Keratinocyte (primary cell): ENCODE results near the gene GPC5. TPM values are rescaled to one million over a fixed set of nuclear protein-coding genes. Genes with fewer than 3 reads are reported as not detected.

Experiments
- DNase-seq: peaks from one replicate; pipeline ENCODE4 v3.0.0-alpha.2; 2011; ENCODE audit warnings: low read depth, missing footprints, low spot score
- FAIRE-seq: peaks from 2 replicates; lab custom pipeline; 2011; peaks lifted over from hg19 to GRCh38; lab: Jason Lieb, UNC
- H2AFZ ChIP-seq: 2 replicates; pipeline ENCODE4 v1.6.0; 2012; ENCODE audit warnings: low read length, control low read depth, inconsistent platforms; ENCODE audit not compliant: control insufficient read depth
- H3K27ac ChIP-seq: 2 replicates; pipeline ENCODE4 v1.5.1; 2011; ENCODE audit warnings: low read length; ENCODE audit not compliant: control insufficient read depth, insufficient read depth
- H3K27me3 ChIP-seq: 3 replicates; pipeline ENCODE4 v1.6.0; 2011; ENCODE audit warnings: low read length; ENCODE audit not compliant: control insufficient read depth, insufficient read depth; ENCODE audit errors: extremely low read depth
- H3K36me3 ChIP-seq, 2 experiments: 2 replicates in 1 of 2; 3 replicates in 1 of 2; pipeline ENCODE4 v1.5.1; 2011; ENCODE audit warnings: low read length in 2 of 2, mild to moderate bottlenecking in 1 of 2; ENCODE audit not compliant: control insufficient read depth in 2 of 2, insufficient read depth in 2 of 2; ENCODE audit errors: extremely low read depth in 1 of 2
- H3K4me1 ChIP-seq: 3 replicates; pipeline ENCODE4 v1.5.1; 2011; ENCODE audit warnings: low read length; ENCODE audit not compliant: control insufficient read depth, insufficient read depth; ENCODE audit errors: extremely low read depth
- H3K4me2 ChIP-seq: 3 replicates; pipeline ENCODE4 v1.6.0; 2011; ENCODE audit warnings: low read depth, low read length; ENCODE audit not compliant: control insufficient read depth, insufficient read depth; ENCODE audit errors: extremely low read depth
- H3K4me3 ChIP-seq, 3 experiments: fragments of 200-600 bp in 1 of 3; sonication (generic) in 1 of 3; 2 replicates in 2 of 3; 3 replicates in 1 of 3; pipeline ENCODE4 v1.5.1; 2011 to 2016; ENCODE audit warnings: low read length in 3 of 3, mild to moderate bottlenecking in 3 of 3, control low read depth in 2 of 3, inconsistent platforms in 1 of 3, low read depth in 1 of 3, mixed read lengths in 1 of 3, mixed run types in 1 of 3, moderate library complexity in 1 of 3; ENCODE audit not compliant: control insufficient read depth in 2 of 3, insufficient read depth in 2 of 3; ENCODE audit errors: extremely low read depth in 1 of 3
- H3K79me2 ChIP-seq: 2 replicates; pipeline ENCODE4 v1.6.0; 2012; ENCODE audit warnings: low read length; ENCODE audit not compliant: control insufficient read depth, insufficient read depth
- H3K9ac ChIP-seq: 3 replicates; pipeline ENCODE4 v1.6.0; 2011; ENCODE audit warnings: low read length; ENCODE audit not compliant: control insufficient read depth, insufficient read depth; ENCODE audit errors: extremely low read depth
- H3K9me1 ChIP-seq: 3 replicates; pipeline ENCODE4 v1.6.0; 2011; ENCODE audit warnings: low read length; ENCODE audit not compliant: control insufficient read depth, insufficient read depth; ENCODE audit errors: extremely low read depth
- H3K9me3 ChIP-seq: 2 replicates; pipeline ENCODE4 v1.5.1; 2012; ENCODE audit warnings: low read depth, low read length; ENCODE audit not compliant: control insufficient read depth
- H4K20me1 ChIP-seq: 3 replicates; pipeline ENCODE4 v1.6.0; 2011; ENCODE audit warnings: low read length; ENCODE audit not compliant: control insufficient read depth, insufficient read depth; ENCODE audit errors: extremely low read depth
- EZH2 ChIP-seq: IDR thresholded peaks from one replicate; pipeline ENCODE4 v1.6.1; 2012; ENCODE audit warnings: inconsistent platforms, mild to moderate bottlenecking, low read length, moderate library complexity
- dilution Hi-C: fragments of 300-500 bp; cut with MboI; formaldehyde crosslinking; loops from one replicate; pipeline ENCODE4 v1.7.0; 2020; ENCODE audit warnings: low sequenced_read_pairs; ENCODE audit not compliant: extremely low pct_ligation_motif_present
- polyA plus RNA-seq, 5 experiments: library from polyadenylated mRNA; depleted of rRNA in 3 of 5; stranded (reverse) in 3 of 5; stranded (forward) in 1 of 5; unstranded in 1 of 5; fragments of >200 nt; gene quantifications; 1 replicate in 1 of 5; 2 replicates in 3 of 5; 3 replicates in 1 of 5; pipeline versions ENCODE4 v1.2.1 to v1.2.3, GENCODE V29; 2011 to 2012; ENCODE audit warnings: missing spikeins in 2 of 5, low read depth in 1 of 5, low replicate concordance in 1 of 5
- TF ChIP-seq, protein P1 (sequence below), 3 experiments: IDR thresholded peaks in 1 of 3; conservative IDR thresholded peaks in 1 of 3; optimal IDR thresholded peaks in 1 of 3; 2 replicates in 2 of 3; 3 replicates in 1 of 3; pipeline versions ENCODE3 to v1.5.1; 2011; ENCODE audit warnings: low read length in 3 of 3, mild to moderate bottlenecking in 3 of 3, moderate library complexity in 2 of 3, control low read depth in 1 of 3, inconsistent platforms in 1 of 3; ENCODE audit not compliant: insufficient read depth in 2 of 3; ENCODE audit errors: extremely low read depth in 1 of 3

The GPC5 gene
- polyA plus RNA-seq, 1 donor (not counting 4 experiments of a cell fraction or from before 2014, with no cell fraction given) = 0.10 TPM

DNA sequence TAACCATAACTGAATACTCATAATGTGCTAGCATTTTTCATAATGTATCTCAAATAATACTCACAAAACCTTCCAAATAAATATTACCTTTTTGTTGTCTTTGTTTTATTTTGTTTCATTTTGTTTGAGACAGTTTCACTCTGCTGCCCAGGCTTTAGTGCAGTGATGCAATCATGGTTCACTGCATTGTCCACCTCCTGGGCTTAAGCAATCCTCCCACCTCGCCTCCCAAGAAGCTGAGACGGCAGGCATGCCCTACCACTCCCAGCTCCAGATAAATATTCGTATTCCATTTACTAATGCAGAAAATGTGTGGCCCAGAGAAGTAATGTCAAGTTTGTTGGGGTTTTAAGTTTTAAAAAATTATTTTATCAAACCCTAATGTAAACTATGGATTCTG is 739.1 kb downstream of the GPC5 start:
- no peaks in the 10 kb centered on the region for H3K27me3 ChIP-seq
- no peak overlapping the region for H3K9ac ChIP-seq
- H2AFZ ChIP-seq = no peak overlapping the region
- H3K4me2 ChIP-seq = no peak overlapping the region
- H3K27ac ChIP-seq = no peak overlapping the region
- TF ChIP-seq, protein P1, sequence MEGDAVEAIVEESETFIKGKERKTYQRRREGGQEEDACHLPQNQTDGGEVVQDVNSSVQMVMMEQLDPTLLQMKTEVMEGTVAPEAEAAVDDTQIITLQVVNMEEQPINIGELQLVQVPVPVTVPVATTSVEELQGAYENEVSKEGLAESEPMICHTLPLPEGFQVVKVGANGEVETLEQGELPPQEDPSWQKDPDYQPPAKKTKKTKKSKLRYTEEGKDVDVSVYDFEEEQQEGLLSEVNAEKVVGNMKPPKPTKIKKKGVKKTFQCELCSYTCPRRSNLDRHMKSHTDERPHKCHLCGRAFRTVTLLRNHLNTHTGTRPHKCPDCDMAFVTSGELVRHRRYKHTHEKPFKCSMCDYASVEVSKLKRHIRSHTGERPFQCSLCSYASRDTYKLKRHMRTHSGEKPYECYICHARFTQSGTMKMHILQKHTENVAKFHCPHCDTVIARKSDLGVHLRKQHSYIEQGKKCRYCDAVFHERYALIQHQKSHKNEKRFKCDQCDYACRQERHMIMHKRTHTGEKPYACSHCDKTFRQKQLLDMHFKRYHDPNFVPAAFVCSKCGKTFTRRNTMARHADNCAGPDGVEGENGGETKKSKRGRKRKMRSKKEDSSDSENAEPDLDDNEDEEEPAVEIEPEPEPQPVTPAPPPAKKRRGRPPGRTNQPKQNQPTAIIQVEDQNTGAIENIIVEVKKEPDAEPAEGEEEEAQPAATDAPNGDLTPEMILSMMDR (optimal IDR thresholded peaks at IDR 0.05 in 1 of 3, IDR thresholded peaks at IDR 0.05 in 1 of 3, conservative IDR thresholded peaks at IDR 0.05 in 1 of 3; ENCODE audit: extremely low read depth in 1 of 3, insufficient read depth in 2 of 3, low read length in 3 of 3) = no peak
- no peak for TF ChIP-seq EZH2
- FAIRE-seq (no peak), DNase-seq (no peak)
- H4K20me1 ChIP-seq = no peaks in the 10 kb centered on the region
- H3K4me3 ChIP-seq = no peak overlapping the region
- H3K36me3 ChIP-seq = no peaks in the 10 kb centered on the region
- no peaks in the 10 kb centered on the region for H3K9me1 ChIP-seq
- no peaks in the 10 kb centered on the region for H3K4me1 ChIP-seq
- no peaks in the 10 kb centered on the region for H3K79me2 ChIP-seq
- no peaks in the 10 kb centered on the region for H3K9me3 ChIP-seq
- dilution Hi-C loops = no loop called here

- DNase-seq (no peak), FAIRE-seq (no peak)
- H3K9me1 ChIP-seq = no peaks in the 10 kb centered on the region
- H3K4me1 ChIP-seq = no peaks in the 10 kb centered on the region
- no peak for TF ChIP-seq EZH2
- H3K27me3 ChIP-seq = no peaks in the 10 kb centered on the region
- no peaks in the 10 kb centered on the region for H3K9me3 ChIP-seq
- dilution Hi-C loops = no loop called here
- H4K20me1 ChIP-seq = no peaks in the 10 kb centered on the region
- H3K4me3 ChIP-seq = no peak overlapping the region
- no peaks in the 10 kb centered on the region for H3K36me3 ChIP-seq
- no peak overlapping the region for H3K9ac ChIP-seq
- H3K27ac ChIP-seq = no peak overlapping the region
- no peak overlapping the region for H3K4me2 ChIP-seq
- H3K79me2 ChIP-seq = no peaks in the 10 kb centered on the region
- H2AFZ ChIP-seq = no peak overlapping the region
Measured at GRCh38 chr13:92143766-92144165, 745.3 kb downstream of the GPC5 start.

- Histone ChIP-seq H3K9me3 (no peaks in the 10 kb centered on the region), H3K27ac (no peak overlapping the region), H3K4me2 (no peak overlapping the region), H3K9me1 (no peaks in the 10 kb centered on the region), H3K9ac (no peak overlapping the region), H4K20me1 (no peaks in the 10 kb centered on the region), H2AFZ (no peak overlapping the region), H3K4me3 (no peak overlapping the region), H3K36me3 (no peaks in the 10 kb centered on the region), H3K4me1 (no peaks in the 10 kb centered on the region), H3K79me2 (no peaks in the 10 kb centered on the region), H3K27me3 (no peaks in the 10 kb centered on the region)
- dilution Hi-C loops = no loop called here
- DNase-seq (no peak), FAIRE-seq (no peak)
- TF ChIP-seq EZH2 = no peak
- TF ChIP-seq, protein P1 (optimal IDR thresholded peaks at IDR 0.05 in 1 of 3, IDR thresholded peaks at IDR 0.05 in 1 of 3, conservative IDR thresholded peaks at IDR 0.05 in 1 of 3; ENCODE audit: extremely low read depth in 1 of 3, insufficient read depth in 2 of 3, low read length in 3 of 3) = no peak
Measured at GRCh38 chr13:92150606-92151005, 752.2 kb downstream of the GPC5 start.
